Measurements from ENCODE around the gene RREB1. TPM values are rescaled to one million over a fixed set of nuclear protein-coding genes. Genes with fewer than 3 reads are reported as not detected.

RREB1 gene
- total and polyA plus RNA-seq, 2 of the 4 experiments (the other 2 are of a cell fraction), result 8.4 to 14.5 TPM

GRCh38 chr6:7300926-7301325 is 193.2 kb downstream of the RREB1 start:
- Histone ChIP-seq H2BK15ac (ENCODE audit: low read depth, low read length) (no peak overlapping the region), H3K4ac (ENCODE audit: low read depth, low read length) (no peak overlapping the region), H2BK120ac (ENCODE audit: low read depth, low read length) (no peak overlapping the region), H3K27ac (ENCODE audit: insufficient read depth, low read length) (no peak overlapping the region), H3K56ac (ENCODE audit: extremely low read depth, insufficient read depth, low read length) (no peak overlapping the region), H2AK5ac (ENCODE audit: low read depth, low read length) (no peak overlapping the region), H3K79me1 (ENCODE audit: low read depth in 1 of 2, low read length in 2 of 2) (peaks cover 18 to 34% of the 10 kb centered on the region in 2 experiments), H4K5ac (ENCODE audit: low read depth, low read length) (no peak overlapping the region), H3K9me1 (ENCODE audit: insufficient read depth, low read length) (no peaks in the 10 kb centered on the region), H2BK20ac (ENCODE audit: low read depth, low read length) (no peak overlapping the region), H3K18ac (ENCODE audit: low read depth, low read length) (no peak overlapping the region), H3K4me1 (ENCODE audit: control insufficient read depth, insufficient read depth, low read length) (no peaks in the 10 kb centered on the region), H4K8ac (ENCODE audit: low read depth in 2 of 2, low read length in 2 of 2) (no peak overlapping the region), H3K23ac (ENCODE audit: low read depth, low read length) (no peak overlapping the region), H2AFZ (replicated peaks; ENCODE audit: low read length, poor library complexity) (no peak overlapping the region), H3K36me3 (ENCODE audit: control insufficient read depth, insufficient read depth, low read length) (peaks cover 40% of the 10 kb centered on the region), H3K14ac (replicated peaks; ENCODE audit: low read depth, low read length) (no peak overlapping the region), H4K91ac (ENCODE audit: insufficient read depth, low read depth, low read length) (no peak overlapping the region), H3K4me2 (ENCODE audit: low read depth, low read length) (no peak overlapping the region), H3K9me3 (ENCODE audit: control insufficient read depth, insufficient read depth, low read length) (no peaks in the 10 kb centered on the region), H3K4me3 (ENCODE audit: insufficient read depth, low read depth, low read length) (no peak overlapping the region), H4K20me1 (ENCODE audit: insufficient read depth, low read length) (peaks cover 8% of the 10 kb centered on the region; the same call in 1 of the 2 replicates), H2AK9ac (replicated peaks; ENCODE audit: low read depth, low read length, poor library complexity) (no peak overlapping the region), H3K27me3 (ENCODE audit: control insufficient read depth, insufficient read depth, low read length) (no peaks in the 10 kb centered on the region), H2BK5ac (ENCODE audit: low read depth, low read length, poor library complexity, severe bottlenecking) (no peak overlapping the region), H3K9ac (ENCODE audit: low read depth, low read length) (no peak overlapping the region)
- CTCF ChIA-PET, result no interaction called here
- 100% methylated on average over 1 of the region's 5 CpGs; no CpG with 5 or more reads in 1 of the 2 experiments for WGBS, 2 experiments (ENCODE audit: extremely low coverage in 2 of 2, insufficient read length in 1 of 2)
- POLR2A ChIA-PET (ENCODE audit: unreplicated experiment), result no interaction called here
- no peak for DNase-seq
- BruUV-seq (replicated peaks), result no TSS peak
- ATAC-seq (ENCODE audit: low read depth), result no peak
- in situ Hi-C loops (cut with MboI; ENCODE audit: low sequenced_read_pairs), result loop anchor here (10.0 kb wide), 2 partner anchors 94 to 284 kb away; no protein-coding TSS in a partner anchor
- dilution Hi-C loops (cut with HindIII; ENCODE audit: low sequenced_read_pairs, unreplicated experiment), result no loop called here
- intact Hi-C loops (cut with micrococcal nuclease), result no loop called here
- TF ChIP-seq ELK1 (IDR thresholded peaks at IDR 0.05; ENCODE audit: borderline replicate concordance, low read depth, low read length) (no peak), MAZ (IDR thresholded peaks at IDR 0.05; ENCODE audit: borderline replicate concordance, low read depth, low read length) (no peak), RFX5 (IDR thresholded peaks at IDR 0.05; ENCODE audit: low read depth, low read length) (no peak), MXI1 (IDR thresholded peaks at IDR 0.05; ENCODE audit: borderline replicate concordance, low read depth, low read length) (no peak), BHLHE40 (IDR thresholded peaks at IDR 0.05; ENCODE audit: low read depth, low read length) (no peak), POLR2A (IDR thresholded peaks at IDR 0.05; ENCODE audit: low read depth, low read length) (no peak), RAD21 (IDR thresholded peaks at IDR 0.05; ENCODE audit: low read length) (no peak), USF2 (IDR thresholded peaks at IDR 0.05; ENCODE audit: low read depth, low read length) (no peak), NFE2L2 (IDR thresholded peaks at IDR 0.05; ENCODE audit: low read depth, low read length) (no peak), SMC3 (IDR thresholded peaks at IDR 0.05; ENCODE audit: low read depth, low read length) (no peak), FOS (IDR thresholded peaks at IDR 0.05; ENCODE audit: low read depth, low read length) (no peak), RCOR1 (IDR thresholded peaks at IDR 0.05; ENCODE audit: insufficient replicate concordance, low read length) (no peak), CHD1 (IDR thresholded peaks at IDR 0.05; ENCODE audit: low read depth, low read length) (no peak), MAFK (IDR thresholded peaks at IDR 0.05; ENCODE audit: low read depth, low read length) (no peak), CEBPB (IDR thresholded peaks at IDR 0.05; ENCODE audit: low read depth, low read length) (no peak), CTCF (conservative IDR thresholded peaks at IDR 0.05; ENCODE audit: low read depth, low read length) (no peak)
